Measurements from ENCODE around the gene RIPK1.

Gene RIPK1

DNA sequence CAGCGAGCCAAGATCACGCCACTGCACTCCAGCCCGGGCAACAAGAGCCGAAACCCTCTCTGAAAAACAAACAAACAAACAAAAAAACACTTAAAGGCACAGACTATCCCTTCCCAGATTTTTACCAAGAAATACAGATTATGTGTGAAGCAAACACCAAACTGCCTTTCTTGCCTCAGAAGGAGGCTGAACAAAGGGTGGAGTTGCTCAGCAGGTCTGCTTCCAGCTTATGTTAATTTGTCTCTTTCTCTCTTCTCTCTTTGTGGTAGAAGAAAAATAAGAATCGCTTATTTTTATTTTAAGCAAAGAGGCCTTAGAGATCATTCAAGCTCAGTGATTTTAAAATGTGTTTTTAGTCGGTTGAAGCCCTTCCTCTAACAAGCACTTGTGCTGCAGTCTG is 74.9 kb downstream of the RIPK1 start:
- H3K4me3 ChIP-seq (IDR thresholded peaks at IDR 0.05; ENCODE audit: insufficient read depth, low read depth, low read length): no peak overlapping the region
- no peak overlapping the region for H2AFZ ChIP-seq (ENCODE audit: low read depth)
- H4K20me1 ChIP-seq (ENCODE audit: insufficient read depth): no peaks in the 10 kb centered on the region
- H3K79me2 ChIP-seq (ENCODE audit: insufficient read depth, low read depth): no peaks in the 10 kb centered on the region
- H3K4me2 ChIP-seq: no peak overlapping the region
- no peak for TF ChIP-seq CTCF (conservative IDR thresholded peaks at IDR 0.05; ENCODE audit: low read depth, low read length)
- H3K27ac ChIP-seq: no peak overlapping the region
- no peaks in the 10 kb centered on the region for H3K4me1 ChIP-seq (ENCODE audit: low read depth, poor library complexity, severe bottlenecking)
- no peaks in the 10 kb centered on the region for H3K36me3 ChIP-seq (ENCODE audit: insufficient read depth)
- H3K27me3 ChIP-seq (ENCODE audit: insufficient read depth, low read depth): no peaks in the 10 kb centered on the region
- no peak overlapping the region for H3K9ac ChIP-seq

GRCh38 chr6:3144571-3144970 is 76.3 kb downstream of the RIPK1 start:
- H3K27ac ChIP-seq: no peak overlapping the region
- no peak overlapping the region for H3K9ac ChIP-seq
- no peak overlapping the region for H3K4me2 ChIP-seq
- no peaks in the 10 kb centered on the region for H3K36me3 ChIP-seq (ENCODE audit: insufficient read depth)
- no peaks in the 10 kb centered on the region for H3K4me1 ChIP-seq (ENCODE audit: low read depth, poor library complexity, severe bottlenecking)
- no peak for TF ChIP-seq CTCF (conservative IDR thresholded peaks at IDR 0.05; ENCODE audit: low read depth, low read length)
- H2AFZ ChIP-seq (ENCODE audit: low read depth): no peak overlapping the region
- H3K79me2 ChIP-seq (ENCODE audit: insufficient read depth, low read depth): no peaks in the 10 kb centered on the region
- no peaks in the 10 kb centered on the region for H4K20me1 ChIP-seq (ENCODE audit: insufficient read depth)
- no peak overlapping the region for H3K4me3 ChIP-seq (IDR thresholded peaks at IDR 0.05; ENCODE audit: insufficient read depth, low read depth, low read length)
- no peaks in the 10 kb centered on the region for H3K27me3 ChIP-seq (ENCODE audit: insufficient read depth, low read depth)

GRCh38 chr6:3147914-3148757 is 79.8 kb downstream of the RIPK1 start:
- Histone ChIP-seq H3K4me2 (no peak overlapping the region), H4K20me1 (ENCODE audit: insufficient read depth) (no peaks in the 10 kb centered on the region), H3K79me2 (ENCODE audit: insufficient read depth, low read depth) (no peaks in the 10 kb centered on the region), H3K9ac (no peak overlapping the region), H3K27me3 (ENCODE audit: insufficient read depth, low read depth) (no peaks in the 10 kb centered on the region), H2AFZ (ENCODE audit: low read depth) (no peak overlapping the region), H3K36me3 (ENCODE audit: insufficient read depth) (no peaks in the 10 kb centered on the region), H3K4me3 (IDR thresholded peaks at IDR 0.05; ENCODE audit: insufficient read depth, low read depth, low read length) (no peak overlapping the region), H3K27ac (no peak overlapping the region), H3K4me1 (ENCODE audit: low read depth, poor library complexity, severe bottlenecking) (no peaks in the 10 kb centered on the region)
- no peak for TF ChIP-seq CTCF (conservative IDR thresholded peaks at IDR 0.05; ENCODE audit: low read depth, low read length)

DNA sequence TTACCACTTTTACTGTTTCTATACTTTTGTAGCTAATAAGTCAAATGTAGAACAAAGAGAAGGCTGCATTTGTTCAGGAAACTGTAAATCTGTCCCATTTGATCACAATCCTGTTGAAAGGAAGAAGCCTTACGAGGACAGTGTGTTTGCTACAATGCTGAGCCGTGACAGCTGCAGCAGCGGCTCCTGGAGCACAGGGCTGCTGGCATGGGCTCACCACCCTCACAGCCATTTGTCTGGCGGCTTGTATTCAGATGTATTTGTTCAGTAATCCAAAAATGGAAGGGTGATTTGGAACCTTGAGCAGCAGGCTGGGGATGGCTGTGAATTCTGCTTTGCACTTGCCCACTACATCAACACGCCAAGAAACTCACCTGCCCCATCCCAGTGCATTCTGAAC is 83.4 kb downstream of the RIPK1 start:
- Histone ChIP-seq H3K27ac (no peak overlapping the region), H2AFZ (ENCODE audit: low read depth) (no peak overlapping the region), H3K79me2 (ENCODE audit: insufficient read depth, low read depth) (no peaks in the 10 kb centered on the region), H3K4me2 (no peak overlapping the region), H3K4me1 (ENCODE audit: low read depth, poor library complexity, severe bottlenecking) (no peaks in the 10 kb centered on the region), H3K36me3 (ENCODE audit: insufficient read depth) (no peaks in the 10 kb centered on the region), H3K9ac (no peak overlapping the region), H3K4me3 (IDR thresholded peaks at IDR 0.05; ENCODE audit: insufficient read depth, low read depth, low read length) (no peak overlapping the region), H4K20me1 (ENCODE audit: insufficient read depth) (no peaks in the 10 kb centered on the region), H3K27me3 (ENCODE audit: insufficient read depth, low read depth) (no peaks in the 10 kb centered on the region)
- TF ChIP-seq CTCF (conservative IDR thresholded peaks at IDR 0.05; ENCODE audit: low read depth, low read length): no peak
